Gastroesophageal sphincter (tissue), 4 donors: ENCODE results near the gene NEDD4. TPM values are rescaled to one million over a fixed set of nuclear protein-coding genes. Genes with fewer than 3 reads are reported as not detected.

Source experiments
- ATAC-seq: fragments of 150-250 bp; one replicate; pipeline ENCODE4 v1.9.1; 2016; ENCODE audit warnings: mild to moderate bottlenecking, moderate library complexity
- H3K27ac ChIP-seq, 4 donors: fragments of 200-600 bp; sonication (generic) in 3 of 4; 1 replicate in 3 of 4; 2 replicates in 1 of 4; pipeline ENCODE4 v1.5.1; 2016 to 2019
- H3K27me3 ChIP-seq: fragments of 200-600 bp; sonication (generic); one replicate; pipeline ENCODE4 v1.5.1; 2019
- H3K36me3 ChIP-seq, 2 donors: fragments of 200-600 bp; sonication (generic); one replicate each; pipeline ENCODE4 v1.5.1; 2019; ENCODE audit warnings: control low read depth in 1 of 2
- H3K4me1 ChIP-seq, 3 donors: fragments of 200-600 bp; sonication (generic); 1 replicate in 2 of 3; 2 replicates in 1 of 3; pipeline ENCODE4 v1.5.1; 2016 to 2019; ENCODE audit warnings: control low read depth in 2 of 3
- H3K4me3 ChIP-seq, 2 donors: fragments of 200-600 bp; sonication (generic); one replicate each; pipeline ENCODE4 v1.5.1; 2019; ENCODE audit warnings: mild to moderate bottlenecking in 1 of 2, moderate library complexity in 1 of 2
- H3K9me3 ChIP-seq, 3 donors: fragments of 200-600 bp; sonication (generic); one replicate each; pipeline ENCODE4 v1.5.1; 2017 to 2019; ENCODE audit warnings: control low read depth in 2 of 3
- CTCF ChIP-seq, 4 experiments: fragments of 200-600 bp in 2 of 4; fragments of 450-650 bp in 2 of 4; sonication (generic) in 1 of 4; IDR thresholded peaks; one replicate each; pipeline ENCODE4 v1.5.1; 2017 to 2019; ENCODE audit warnings: antibody characterized with exemption in 4 of 4, mild to moderate bottlenecking in 2 of 4, moderate library complexity in 2 of 4
- EP300 ChIP-seq: sonication (generic); formaldehyde crosslinking; IDR thresholded peaks from one replicate; pipeline ENCODE4 v1.6.1; 2017; ENCODE audit warnings: antibody characterized with exemption, mild to moderate bottlenecking
- POLR2A ChIP-seq, 2 donors: fragments of 450-650 bp; IDR thresholded peaks; one replicate each; pipeline ENCODE4 v1.6.1; 2017; ENCODE audit warnings: antibody characterized with exemption in 2 of 2, mild to moderate bottlenecking in 2 of 2, moderate library complexity in 1 of 2
- POLR2AphosphoS5 ChIP-seq: sonication (generic); formaldehyde crosslinking; IDR thresholded peaks from one replicate; pipeline ENCODE4 v1.6.1; 2017; ENCODE audit warnings: antibody characterized with exemption
- WGBS, 2 donors: methylation state at CpG; one replicate each; pipeline ENCODE4 v1.1.5; 2018; ENCODE audit warnings: low coverage in 1 of 2; 5-methylcytosine and 5-hydroxymethylcytosine counted together
- total RNA-seq, 4 donors: library from RNA; depleted of rRNA; stranded (reverse); fragments of >200 nt; gene quantifications; one replicate each; pipeline ENCODE4 v1.1.0, GENCODE V29; 2016

Gene NEDD4
- total RNA-seq, result 10 to 100 TPM; 26.8 to 43.9 (median 40.0) TPM

GRCh38 chr15:55993111-55993803, at the start of gene NEDD4:
TSS of gene NEDD4 (minus strand) at chr15:55993612. CDS start at chr15:55993555, 57 bp downstream.
- Histone ChIP-seq H3K36me3 (no peaks in the 10 kb centered on the region), H3K4me1 (peaks cover 0 to 25% (median 0%) of the 10 kb centered on the region in 3 donors), H3K9me3 (no peaks in the 10 kb centered on the region), H3K4me3 (peak within 1 kb of the TSS; percentile 82 to 84), H3K27me3 (no peaks in the 10 kb centered on the region), H3K27ac (peak within 1 kb of the TSS; percentile 86 to 97 (median 95))
- 0% methylated on average over 4 of the region's 83 CpGs; no CpG with 5 or more reads in 1 of the 2 donors for WGBS, 2 donors
- TF ChIP-seq EP300 (no peak), POLR2AphosphoS5 (peak; percentile 29), POLR2A (IDR thresholded peaks at IDR 0.05) (peak; percentile 33 to 46), CTCF (IDR thresholded peaks at IDR 0.05) (peak; percentile 12 to 65 (median 58))
- peak; percentile 97 for ATAC-seq

- 73 to 100% methylated on average over 1 to 4 of the region's 4 CpGs for WGBS, 2 donors
- Histone ChIP-seq H3K4me3 (no peak overlapping the region), H3K36me3 (no peaks in the 10 kb centered on the region), H3K27me3 (no peaks in the 10 kb centered on the region), H3K27ac (no peak overlapping the region), H3K9me3 (no peaks in the 10 kb centered on the region), H3K4me1 (peaks cover 0 to 12% (median 0%) of the 10 kb centered on the region in 3 donors)
- ATAC-seq, result no peak
- TF ChIP-seq POLR2A (IDR thresholded peaks at IDR 0.05), result no peak
These were observed 49.1 kb upstream of the NEDD4 start for GRCh38 chr15:56042498-56042897.

GRCh38 chr15:56042031-56042430, 48.6 kb upstream of the NEDD4 start:
- H3K36me3 ChIP-seq, result no peaks in the 10 kb centered on the region
- H3K9me3 ChIP-seq, result no peaks in the 10 kb centered on the region
- no peak overlapping the region for H3K27ac ChIP-seq
- 56 to 88% methylated on average over 1 of the region's 1 CpG for WGBS, 2 donors
- peaks cover 0 to 12% (median 0%) of the 10 kb centered on the region in 3 donors for H3K4me1 ChIP-seq
- no peak for TF ChIP-seq CTCF (IDR thresholded peaks at IDR 0.05)
- TF ChIP-seq EP300, result no peak
- no peak for TF ChIP-seq POLR2A (IDR thresholded peaks at IDR 0.05)
- no peak for TF ChIP-seq POLR2AphosphoS5
- no peak overlapping the region for H3K4me3 ChIP-seq
- no peak for ATAC-seq
- H3K27me3 ChIP-seq, result no peaks in the 10 kb centered on the region

- peak; percentile 97 for ATAC-seq
- Histone ChIP-seq H3K36me3 (no peaks in the 10 kb centered on the region), H3K9me3 (no peaks in the 10 kb centered on the region), H3K27me3 (no peaks in the 10 kb centered on the region), H3K4me1 (peaks cover 0 to 12% (median 0%) of the 10 kb centered on the region in 3 donors), H3K27ac (peak overlapping the region in 3 of 4 donors; percentile 12 to 59 (median 45)), H3K4me3 (no peak overlapping the region)
- TF ChIP-seq CTCF (IDR thresholded peaks at IDR 0.05), result no peak
- peak; percentile 83 for TF ChIP-seq POLR2AphosphoS5
- WGBS, 2 donors, result 39% methylated on average over 8 of the region's 8 CpGs
These were observed 46.9 kb upstream of the NEDD4 start for GRCh38 chr15:56040081-56041035.

- no peak for ATAC-seq
- no peak overlapping the region for H3K27ac ChIP-seq
- H3K4me1 ChIP-seq, result peaks cover 0 to 12% (median 0%) of the 10 kb centered on the region in 3 donors
- 83 to 88% methylated on average over 4 of the region's 4 CpGs for WGBS, 2 donors
- no peaks in the 10 kb centered on the region for H3K9me3 ChIP-seq
- no peaks in the 10 kb centered on the region for H3K36me3 ChIP-seq
- no peaks in the 10 kb centered on the region for H3K27me3 ChIP-seq
- TF ChIP-seq CTCF (IDR thresholded peaks at IDR 0.05), result no peak
- H3K4me3 ChIP-seq, result no peak overlapping the region
These were observed 45.3 kb upstream of the NEDD4 start for GRCh38 chr15:56038707-56039106.
